K562 (cell line): ENCODE measurements around the gene LAMB1. TPM values are rescaled to one million over a fixed set of nuclear protein-coding genes. Genes with fewer than 3 reads are reported as not detected.

Experiments used
- ATAC-seq: fragments of 200-7000 bp; cut with Tn5 transposase; 3 replicates; pipeline ENCODE4 v1.9.1; 2020; ENCODE audit warnings: moderate library complexity
- BruUV-seq: library from RNA; stranded (reverse); fragments of 400-500 nt; replicated peaks from 2 replicates; lab custom pipeline; 2021; lab: Mats Ljungman, UMichigan
- CTCF ChIA-PET: fragments of 300-600 bp; formaldehyde crosslinking; extraction: SDS; loops from one replicate; lab custom pipeline; 2021; ENCODE audit warnings: low intra/inter-chr PET ratio; lab: Yijun Ruan, JAX
- POLR2A ChIA-PET: fragments of 300-600, 350-650 bp; sonication (Branson Sonifier 250); formaldehyde crosslinking; extraction: SDS; loops from one replicate; lab custom pipeline; 2021; ENCODE audit warnings: antibody characterized with exemption, inconsistent platforms; lab: Yijun Ruan, JAX
- DNase-seq, 4 experiments: peaks; one replicate each; pipeline versions ENCODE4 v3.0.0 to v3.0.0-alpha.2; 2011 to 2018; ENCODE audit warnings: low spot score in 3 of 4, mixed read lengths in 3 of 4; ENCODE audit errors: extremely low read depth in 1 of 4
- FAIRE-seq: peaks from 2 replicates; lab custom pipeline; 2011; peaks lifted over from hg19 to GRCh38; lab: Jason Lieb, UNC
- H2AFZ ChIP-seq: 2 replicates; pipeline ENCODE4 v1.6.0; 2011; ENCODE audit warnings: low read depth, low read length, control low read depth, inconsistent platforms
- H3K27ac ChIP-seq: fragments of 200-600 bp; 3 replicates; pipeline ENCODE4 v1.8.0; 2011; ENCODE audit warnings: low read depth, mild to moderate bottlenecking, control low read depth, inconsistent platforms, low read length, moderate library complexity, mixed read lengths; ENCODE audit errors: extremely low read depth
- H3K27me3 ChIP-seq, 2 experiments: fragments of 300-600 bp in 1 of 2; 2 replicates in 1 of 2; 3 replicates in 1 of 2; pipeline versions ENCODE4 v1.6.0 to v1.8.0; 2011; ENCODE audit warnings: inconsistent platforms in 2 of 2, low read length in 2 of 2, mild to moderate bottlenecking in 1 of 2, mixed read lengths in 1 of 2, moderate library complexity in 1 of 2; ENCODE audit not compliant: control insufficient read depth in 2 of 2, insufficient read depth in 2 of 2
- H3K36me3 ChIP-seq: fragments of 300-600 bp; 3 replicates; pipeline ENCODE4 v1.8.0; 2011; ENCODE audit warnings: mild to moderate bottlenecking, low read length, inconsistent platforms; ENCODE audit not compliant: control insufficient read depth, insufficient read depth
- H3K4me1 ChIP-seq, 2 experiments: fragments of 200-600 bp in 1 of 2; replicated peaks in 1 of 2; 2 replicates in 1 of 2; 3 replicates in 1 of 2; pipeline versions ENCODE4 v1.5.1 to v1.8.0; 2011; ENCODE audit warnings: inconsistent platforms in 2 of 2, low read length in 2 of 2, mild to moderate bottlenecking in 1 of 2, mixed read lengths in 1 of 2, moderate library complexity in 1 of 2; ENCODE audit not compliant: control insufficient read depth in 2 of 2, insufficient read depth in 2 of 2
- H3K4me2 ChIP-seq: 2 replicates; pipeline ENCODE4 v1.6.1; 2011; ENCODE audit warnings: low read length, control low read depth, inconsistent platforms, mixed read lengths; ENCODE audit not compliant: insufficient read depth
- H3K4me3 ChIP-seq: fragments of 200-600 bp; sonication (generic), shearing (Covaris generic); 2 replicates; pipeline ENCODE4 v1.5.1; 2016; ENCODE audit warnings: control low read depth, inconsistent platforms
- H3K79me2 ChIP-seq: fragments of 200-600 bp; 3 replicates; pipeline ENCODE4 v1.8.0; 2011; ENCODE audit warnings: low read length, inconsistent platforms; ENCODE audit not compliant: control insufficient read depth, insufficient read depth
- H3K9ac ChIP-seq, 2 experiments: 2 replicates each; pipeline versions ENCODE4 v1.6.0 to v1.6.1; 2011; ENCODE audit warnings: low read depth in 2 of 2, low read length in 2 of 2, control low read depth in 1 of 2, inconsistent platforms in 1 of 2, mild to moderate bottlenecking in 1 of 2, mixed read lengths in 1 of 2; ENCODE audit not compliant: insufficient read depth in 1 of 2
- H3K9me1 ChIP-seq: one replicate; pipeline ENCODE4 v1.6.0; 2011; ENCODE audit warnings: inconsistent platforms, mild to moderate bottlenecking, low read length, moderate library complexity; ENCODE audit not compliant: control insufficient read depth, insufficient read depth
- H3K9me3 ChIP-seq: replicated peaks from 2 replicates; pipeline ENCODE4 v1.5.1; 2011; ENCODE audit warnings: low read depth, low read length, inconsistent platforms; ENCODE audit not compliant: control insufficient read depth, insufficient read depth
- H4K20me1 ChIP-seq: replicated peaks from 2 replicates; pipeline ENCODE4 v1.6.1; 2011; ENCODE audit warnings: low read length, inconsistent platforms, mixed read lengths; ENCODE audit not compliant: control insufficient read depth, insufficient read depth
- CBFA2T3 ChIP-seq: fragments of 450-650 bp; IDR thresholded peaks from 2 replicates; pipeline ENCODE4 v1.6.1; 2017
- IRF9 ChIP-seq: fragments of 450-650 bp; IDR thresholded peaks from 2 replicates; pipeline ENCODE4 v1.6.1; 2016; ENCODE audit warnings: missing biosample characterization, missing genetic modification characterization
- JUNB ChIP-seq: fragments of 450-650 bp; formaldehyde crosslinking; conservative IDR thresholded peaks from 2 replicates; pipeline ENCODE4 v1.4.0; 2020; ENCODE audit warnings: mild to moderate bottlenecking
- NR2C2 ChIP-seq, 2 experiments: fragments of 200-800 bp in 1 of 2; sonication (Bioruptor generic) in 1 of 2; sonication (generic) in 1 of 2; formaldehyde crosslinking in 1 of 2; IDR thresholded peaks; 2 replicates each; pipeline versions ENCODE4 v1.6.1 to v1.8.0; 2016 to 2022; ENCODE audit warnings: mild to moderate bottlenecking in 1 of 2, missing compliant biosample characterization in 1 of 2, missing genetic modification characterization in 1 of 2, missing genetic modification reagents in 1 of 2
- TCF3 ChIP-seq: sonication (generic); formaldehyde crosslinking; IDR thresholded peaks from 2 replicates; pipeline ENCODE4 v1.4.0; 2020; ENCODE audit warnings: mild to moderate bottlenecking, missing genetic modification reagents
- THRA ChIP-seq: fragments of 450-650 bp; IDR thresholded peaks from 2 replicates; pipeline ENCODE4 v1.6.1; 2017; ENCODE audit warnings: mild to moderate bottlenecking, moderate library complexity
- ZNF133 ChIP-seq: fragments of 250-450 bp; sonication (Bioruptor Pico); IDR thresholded peaks from 2 replicates; pipeline ENCODE4 v1.4.0; 2020; ENCODE audit warnings: mild to moderate bottlenecking
- ZNF41 ChIP-seq: fragments of 250-450 bp; sonication (Bioruptor Pico); conservative IDR thresholded peaks from 2 replicates; pipeline ENCODE4 v1.4.0; 2020; ENCODE audit warnings: mild to moderate bottlenecking
- WGBS: fragments of 100-300 bp; shearing (Covaris generic); methylation state at CpG from one replicate; pipeline ENCODE4 v1.1.6; 2016; ENCODE audit warnings: low coverage, mixed read lengths; ENCODE audit not compliant: insufficient coverage; ENCODE audit errors: missing lambda C conversion rate; 5-methylcytosine and 5-hydroxymethylcytosine counted together
- in situ Hi-C: fragments of 300-500 bp; cut with MboI; formaldehyde crosslinking; loops from 4 replicates; pipeline ENCODE4 v1.15.0; 2018; ENCODE audit warnings: inconsistent platforms, mixed read lengths
- intact Hi-C: fragments of 100-400 bp; cut with micrococcal nuclease; formaldehyde crosslinking; loops from 2 replicates; pipeline ENCODE4 v1.14.2; 2022
- polyA plus RNA-seq, 8 experiments: library from polyadenylated mRNA; depleted of rRNA in 4 of 8; stranded (reverse) in 5 of 8; unstranded in 3 of 8; fragments of >200 nt; fragmentation: Nextera tagmentation in 2 of 8; fragmentation: Illumina TruSeq in 1 of 8; extraction: Ambion mirVana in 2 of 8; extraction: Trizol in 1 of 8; gene quantifications; 2 replicates each; pipeline versions ENCODE4 v1.2.1 to v1.2.3, GENCODE V29; 2011 to 2014; ENCODE audit warnings: inconsistent platforms in 1 of 8, missing spikeins in 1 of 8
- total RNA-seq, 7 experiments: library from RNA; depleted of rRNA in 6 of 7; stranded (reverse); fragments of >200 nt in 6 of 7; fragmentation: Illumina TruSeq in 2 of 7; extraction: Trizol in 2 of 7; gene quantifications; 2 replicates each; pipeline versions ENCODE4 v1.2.1 to v1.2.3, GENCODE V29; 2011 to 2021; ENCODE audit warnings: low replicate concordance in 1 of 7
- TF ChIP-seq, protein P1 (sequence below): IDR thresholded peaks from 3 replicates; pipeline ENCODE4 v1.6.1; 2011; ENCODE audit warnings: borderline replicate concordance, mild to moderate bottlenecking, moderate library complexity; ENCODE audit not compliant: insufficient read length; ENCODE audit errors: extremely low read depth

The LAMB1 gene
- total and polyA plus RNA-seq, 9 of the 15 experiments (the other 6 are each of a cell fraction or from before 2014, with no cell fraction given): 6.0 to 17.7 (median 12.3) TPM

GRCh38 chr7:107975394-107976013 is 27.5 kb downstream of the LAMB1 start:
- no TSS peak for BruUV-seq
- FAIRE-seq (no peak), DNase-seq (no peak), ATAC-seq (no peak)
- in situ Hi-C loops: no loop called here
- H4K20me1 ChIP-seq: no peaks in the 10 kb centered on the region
- ChIA-PET POLR2A (interaction anchor here (0.6 to 0.9 kb wide), 3 partner anchors 13 to 52 kb away, joined by 3 to 4 read pairs (median 3); no protein-coding TSS in a partner anchor), CTCF (no interaction called here)
- H3K9me3 ChIP-seq: no peaks in the 10 kb centered on the region
- no peak overlapping the region for H2AFZ ChIP-seq
- no peaks in the 10 kb centered on the region for H3K27me3 ChIP-seq
- H3K36me3 ChIP-seq: peaks cover 17% of the 10 kb centered on the region; the same call in 2 of the 3 replicates
- no peaks in the 10 kb centered on the region for H3K9me1 ChIP-seq
- H3K4me1 ChIP-seq: peaks cover 0 to 22% of the 10 kb centered on the region in 2 experiments; a peak in 3 of 5 replicates
- intact Hi-C loops: loop anchor here (10.0 kb wide), 1 partner anchor 61 kb away; no protein-coding TSS in a partner anchor
- TF ChIP-seq ZNF41 (CRISPR knock-in tag) (no peak), NR2C2 (CRISPR knock-in tag; IDR thresholded peaks at IDR 0.05) (no peak), NR2C2 (tag; IDR thresholded peaks at IDR 0.05) (no peak), JUNB (CRISPR knock-in tag) (no peak), CBFA2T3 (no peak), IRF9 (no peak), TCF3 (CRISPR knock-in tag) (no peak), THRA (no peak), ZNF133 (CRISPR knock-in tag) (no peak)
- TF ChIP-seq, protein P1, sequence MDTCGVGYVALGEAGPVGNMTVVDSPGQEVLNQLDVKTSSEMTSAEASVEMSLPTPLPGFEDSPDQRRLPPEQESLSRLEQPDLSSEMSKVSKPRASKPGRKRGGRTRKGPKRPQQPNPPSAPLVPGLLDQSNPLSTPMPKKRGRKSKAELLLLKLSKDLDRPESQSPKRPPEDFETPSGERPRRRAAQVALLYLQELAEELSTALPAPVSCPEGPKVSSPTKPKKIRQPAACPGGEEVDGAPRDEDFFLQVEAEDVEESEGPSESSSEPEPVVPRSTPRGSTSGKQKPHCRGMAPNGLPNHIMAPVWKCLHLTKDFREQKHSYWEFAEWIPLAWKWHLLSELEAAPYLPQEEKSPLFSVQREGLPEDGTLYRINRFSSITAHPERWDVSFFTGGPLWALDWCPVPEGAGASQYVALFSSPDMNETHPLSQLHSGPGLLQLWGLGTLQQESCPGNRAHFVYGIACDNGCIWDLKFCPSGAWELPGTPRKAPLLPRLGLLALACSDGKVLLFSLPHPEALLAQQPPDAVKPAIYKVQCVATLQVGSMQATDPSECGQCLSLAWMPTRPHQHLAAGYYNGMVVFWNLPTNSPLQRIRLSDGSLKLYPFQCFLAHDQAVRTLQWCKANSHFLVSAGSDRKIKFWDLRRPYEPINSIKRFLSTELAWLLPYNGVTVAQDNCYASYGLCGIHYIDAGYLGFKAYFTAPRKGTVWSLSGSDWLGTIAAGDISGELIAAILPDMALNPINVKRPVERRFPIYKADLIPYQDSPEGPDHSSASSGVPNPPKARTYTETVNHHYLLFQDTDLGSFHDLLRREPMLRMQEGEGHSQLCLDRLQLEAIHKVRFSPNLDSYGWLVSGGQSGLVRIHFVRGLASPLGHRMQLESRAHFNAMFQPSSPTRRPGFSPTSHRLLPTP: no peak
- H3K9ac ChIP-seq: no peak overlapping the region
- no peaks in the 10 kb centered on the region for H3K79me2 ChIP-seq
- H3K4me3 ChIP-seq: no peak overlapping the region
- no peak overlapping the region for H3K4me2 ChIP-seq
- whole genome bisulfite sequencing: 57% methylated on average over 13 of the region's 13 CpGs
- H3K27ac ChIP-seq: no peak overlapping the region
